ENCODE results near the gene IL6R. TPM values are rescaled to one million over a fixed set of nuclear protein-coding genes. Genes with fewer than 3 reads are reported as not detected.

Gene IL6R
- total and polyA plus RNA-seq, 2 of the 4 experiments (the other 2 are of a cell fraction): 5.3 to 9.5 TPM

- H2BK20ac ChIP-seq (ENCODE audit: low read depth, low read length): no peak overlapping the region
- H2AK5ac ChIP-seq (ENCODE audit: low read depth, low read length): no peak overlapping the region; the same call in 1 of the 2 replicates
- no peak overlapping the region for H3K27ac ChIP-seq (ENCODE audit: insufficient read depth, low read length)
- H3K4me2 ChIP-seq (ENCODE audit: low read depth, low read length): no peak overlapping the region
- no peak overlapping the region for H4K91ac ChIP-seq (ENCODE audit: insufficient read depth, low read depth, low read length)
- in situ Hi-C loops (cut with MboI; ENCODE audit: low sequenced_read_pairs) (no loop called here), intact Hi-C loops (cut with micrococcal nuclease) (no loop called here), dilution Hi-C loops (cut with HindIII; ENCODE audit: low sequenced_read_pairs, unreplicated experiment) (no loop called here)
- no peak overlapping the region for H4K8ac ChIP-seq (ENCODE audit: low read depth in 2 of 2, low read length in 2 of 2)
- H2AK9ac ChIP-seq (replicated peaks; ENCODE audit: low read depth, low read length, poor library complexity): no peak overlapping the region
- peaks cover 0 to 20% of the 10 kb centered on the region in 2 experiments; a peak in 1 of 4 replicates for H3K79me1 ChIP-seq (ENCODE audit: low read depth in 1 of 2, low read length in 2 of 2)
- no peaks in the 10 kb centered on the region; the same call in 1 of the 2 replicates for H3K36me3 ChIP-seq (ENCODE audit: control insufficient read depth, insufficient read depth, low read length)
- ChIA-PET CTCF (no interaction called here), POLR2A (ENCODE audit: unreplicated experiment) (no interaction called here)
- no peaks in the 10 kb centered on the region for H3K27me3 ChIP-seq (ENCODE audit: control insufficient read depth, insufficient read depth, low read length)
- ATAC-seq (ENCODE audit: low read depth) (no peak), DNase-seq (no peak)
- H2BK15ac ChIP-seq (ENCODE audit: low read depth, low read length): no peak overlapping the region; the same call in 2 of the 3 replicates
- H3K14ac ChIP-seq (replicated peaks; ENCODE audit: low read depth, low read length): no peak overlapping the region
- H3K18ac ChIP-seq (ENCODE audit: low read depth, low read length): no peak overlapping the region
- H2AFZ ChIP-seq (replicated peaks; ENCODE audit: low read length, poor library complexity): no peak overlapping the region
- no peaks in the 10 kb centered on the region for H3K9me3 ChIP-seq (ENCODE audit: control insufficient read depth, insufficient read depth, low read length)
- peaks cover 20% of the 10 kb centered on the region for H4K20me1 ChIP-seq (ENCODE audit: insufficient read depth, low read length)
- no peak overlapping the region for H3K9ac ChIP-seq (ENCODE audit: low read depth, low read length)
- peaks cover 29% of the 10 kb centered on the region for H3K4me1 ChIP-seq (ENCODE audit: control insufficient read depth, insufficient read depth, low read length)
- H3K4me3 ChIP-seq (ENCODE audit: insufficient read depth, low read depth, low read length): no peak overlapping the region
- peaks cover 10% of the 10 kb centered on the region for H3K9me1 ChIP-seq (ENCODE audit: insufficient read depth, low read length)
- no peak for TF ChIP-seq POLR2A (IDR thresholded peaks at IDR 0.05; ENCODE audit: low read depth, low read length)
- TF ChIP-seq CTCF (conservative IDR thresholded peaks at IDR 0.05; ENCODE audit: low read depth, low read length): no peak
- no peak for TF ChIP-seq NFE2L2 (IDR thresholded peaks at IDR 0.05; ENCODE audit: low read depth, low read length)
- TF ChIP-seq MXI1 (IDR thresholded peaks at IDR 0.05; ENCODE audit: borderline replicate concordance, low read depth, low read length): no peak
- TF ChIP-seq ELK1 (IDR thresholded peaks at IDR 0.05; ENCODE audit: borderline replicate concordance, low read depth, low read length): no peak
- no peak for TF ChIP-seq SMC3 (IDR thresholded peaks at IDR 0.05; ENCODE audit: low read depth, low read length)
- TF ChIP-seq MAZ (IDR thresholded peaks at IDR 0.05; ENCODE audit: borderline replicate concordance, low read depth, low read length): no peak
- TF ChIP-seq RAD21 (IDR thresholded peaks at IDR 0.05; ENCODE audit: low read length): no peak
- no peak for TF ChIP-seq FOS (IDR thresholded peaks at IDR 0.05; ENCODE audit: low read depth, low read length)
- no peak for TF ChIP-seq BHLHE40 (IDR thresholded peaks at IDR 0.05; ENCODE audit: low read depth, low read length)
- TF ChIP-seq USF2 (IDR thresholded peaks at IDR 0.05; ENCODE audit: low read depth, low read length): no peak
- TF ChIP-seq RCOR1 (IDR thresholded peaks at IDR 0.05; ENCODE audit: insufficient replicate concordance, low read length): no peak
- no peak for TF ChIP-seq RFX5 (IDR thresholded peaks at IDR 0.05; ENCODE audit: low read depth, low read length)
- TF ChIP-seq MAFK (IDR thresholded peaks at IDR 0.05; ENCODE audit: low read depth, low read length): no peak
- no peak for TF ChIP-seq CEBPB (IDR thresholded peaks at IDR 0.05; ENCODE audit: low read depth, low read length)
- WGBS, 2 experiments (ENCODE audit: extremely low coverage in 2 of 2, insufficient read length in 1 of 2): 100% methylated on average over 1 of the region's 3 CpGs; no CpG with 5 or more reads in 1 of the 2 experiments
- no peak overlapping the region for H3K56ac ChIP-seq (ENCODE audit: extremely low read depth, insufficient read depth, low read length)
- H3K4ac ChIP-seq (ENCODE audit: low read depth, low read length): no peak overlapping the region
- H3K23ac ChIP-seq (ENCODE audit: low read depth, low read length): no peak overlapping the region
- H2BK5ac ChIP-seq (ENCODE audit: low read depth, low read length, poor library complexity, severe bottlenecking): no peak overlapping the region
- no TSS peak for BruUV-seq (replicated peaks)
- peak overlapping the region; percentile 27; the same call in 1 of the 2 replicates for H2BK120ac ChIP-seq (ENCODE audit: low read depth, low read length)
- H4K5ac ChIP-seq (ENCODE audit: low read depth, low read length): no peak overlapping the region; the same call in 1 of the 2 replicates
Observed at GRCh38 chr1:154417338-154417608, 12.1 kb downstream of the IL6R start.

All from IMR-90 (cell line).